ENCODE measurements around the gene CCDC24. TPM values are rescaled to one million over a fixed set of nuclear protein-coding genes. Genes with fewer than 3 reads are reported as not detected.

The CCDC24 gene
- polyA plus RNA-seq, 3 donors, result 1.8 to 5.9 (median 3.7) TPM

DNA sequence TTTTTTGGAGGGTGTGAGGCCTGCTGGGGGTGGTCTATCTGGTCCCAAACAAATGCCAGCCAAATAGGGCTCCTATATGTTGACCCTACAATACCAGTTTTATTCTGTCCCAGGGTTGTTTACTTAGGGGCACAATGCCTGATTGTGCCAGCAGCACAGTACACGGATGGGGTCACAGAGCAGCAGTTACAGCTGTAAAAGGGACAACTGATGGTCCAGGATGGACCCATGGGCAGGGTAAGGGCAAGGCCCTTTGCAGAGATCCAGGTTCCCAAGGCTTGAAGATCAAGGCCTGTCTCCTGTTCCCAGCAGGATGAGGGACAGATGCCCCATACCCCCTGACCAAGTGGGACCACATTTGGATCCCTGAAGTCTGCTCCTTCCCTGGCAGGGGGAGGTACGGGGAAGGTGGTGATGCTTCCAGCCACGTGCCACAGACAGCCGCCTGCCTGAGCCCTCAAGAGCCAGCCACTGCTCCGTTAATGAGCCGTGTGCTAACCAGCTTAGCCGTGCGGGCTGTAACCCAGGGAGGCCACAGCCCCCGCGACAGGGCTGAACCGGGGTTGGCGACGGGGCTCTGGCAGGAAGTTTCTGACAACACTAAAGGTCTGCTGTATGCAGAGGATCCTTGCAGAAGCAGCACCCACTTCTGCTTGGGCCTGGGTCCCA lies 21.7 kb downstream of the CCDC24 start:
- WGBS, 3 donors, result 56 to 72% (median 62%) methylated on average over 13 of the region's 13 CpGs
- no peak overlapping the region for H3K27ac ChIP-seq (ENCODE audit: low read depth, low read length)

DNA sequence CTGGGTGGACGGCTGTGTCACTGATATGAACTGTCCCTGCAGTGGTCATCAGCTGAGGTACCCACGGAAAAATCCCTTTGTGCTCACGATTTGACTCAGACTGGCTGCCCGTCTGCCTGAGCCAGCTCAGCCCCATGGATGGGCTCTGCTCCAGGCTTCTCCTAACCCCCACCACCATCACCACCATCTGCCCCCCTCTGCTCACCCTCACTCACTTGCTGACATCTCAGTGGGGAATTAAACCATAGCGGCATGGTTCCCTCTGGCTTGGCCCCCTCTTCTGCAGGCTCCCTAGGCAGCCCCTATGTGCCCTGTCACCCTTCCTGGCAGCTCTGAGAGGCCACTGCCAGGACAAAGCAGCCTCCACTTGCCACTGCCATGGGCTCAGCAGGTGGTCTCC lies 22.6 kb downstream of the CCDC24 start:
- 77 to 93% (median 80%) methylated on average over 5 of the region's 5 CpGs for WGBS, 3 donors
- H3K27ac ChIP-seq (ENCODE audit: low read depth, low read length), result no peak overlapping the region

DNA sequence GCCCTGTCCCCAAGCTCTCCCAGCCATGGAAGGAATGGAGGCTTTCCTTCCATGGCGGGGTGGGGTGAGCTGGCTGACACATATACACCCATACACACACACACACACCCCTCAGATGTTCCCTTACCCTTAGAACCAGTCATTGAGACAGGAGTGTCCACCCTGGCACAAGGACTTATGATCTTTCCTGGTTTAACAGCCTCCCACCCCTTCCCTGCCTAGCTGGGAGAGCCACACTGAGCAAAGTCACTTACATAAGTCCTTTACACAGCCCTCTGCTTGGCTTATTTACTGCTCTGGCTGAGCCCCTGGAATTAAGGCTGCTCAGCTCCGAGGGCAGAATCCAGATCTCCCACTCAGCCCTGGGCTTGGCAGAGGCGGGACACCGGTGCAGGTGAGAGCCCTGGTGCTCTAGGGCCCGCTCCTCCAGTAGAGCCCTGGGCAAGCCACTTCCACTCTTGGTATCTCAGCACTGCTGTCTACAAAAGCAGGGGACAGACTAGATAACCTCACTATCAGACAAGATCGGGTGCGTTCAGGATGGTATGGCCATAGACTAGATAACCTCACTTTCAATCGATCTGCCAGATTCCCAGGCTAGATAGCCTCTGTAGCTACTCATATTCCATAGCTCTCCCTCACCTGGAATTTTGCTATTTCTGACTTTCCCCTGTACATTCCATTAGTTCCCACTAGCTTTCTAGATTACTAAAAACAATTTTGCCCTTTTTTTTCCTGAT lies 23.1 kb downstream of the CCDC24 start:
- no peak overlapping the region for H3K27ac ChIP-seq (ENCODE audit: low read depth, low read length)
- 68 to 84% (median 84%) methylated on average over 8 of the region's 8 CpGs for WGBS, 3 donors

DNA sequence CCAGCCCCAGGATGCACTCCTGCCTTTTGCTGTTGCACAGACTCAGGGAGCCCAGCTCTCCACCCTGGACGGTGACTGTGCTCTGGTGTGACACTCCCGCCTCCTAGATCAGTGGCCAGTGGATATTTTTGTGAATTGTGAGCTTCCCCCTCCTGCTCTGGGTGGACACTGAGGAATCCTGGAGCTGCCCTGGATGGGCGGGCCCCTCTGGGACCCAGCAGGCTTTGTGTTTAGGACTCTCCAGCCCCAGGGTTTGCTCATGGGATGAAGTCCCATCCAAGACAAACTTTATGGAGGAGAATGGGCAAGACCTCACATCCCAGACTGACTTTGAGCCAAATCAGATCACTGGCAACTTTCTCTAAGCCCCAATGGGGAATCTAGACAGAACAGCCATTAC lies 23.8 kb downstream of the CCDC24 start:
- WGBS, 3 donors, result 51 to 76% (median 71%) methylated on average over 3 of the region's 3 CpGs
- no peak overlapping the region for H3K27ac ChIP-seq (ENCODE audit: low read depth, low read length)

DNA sequence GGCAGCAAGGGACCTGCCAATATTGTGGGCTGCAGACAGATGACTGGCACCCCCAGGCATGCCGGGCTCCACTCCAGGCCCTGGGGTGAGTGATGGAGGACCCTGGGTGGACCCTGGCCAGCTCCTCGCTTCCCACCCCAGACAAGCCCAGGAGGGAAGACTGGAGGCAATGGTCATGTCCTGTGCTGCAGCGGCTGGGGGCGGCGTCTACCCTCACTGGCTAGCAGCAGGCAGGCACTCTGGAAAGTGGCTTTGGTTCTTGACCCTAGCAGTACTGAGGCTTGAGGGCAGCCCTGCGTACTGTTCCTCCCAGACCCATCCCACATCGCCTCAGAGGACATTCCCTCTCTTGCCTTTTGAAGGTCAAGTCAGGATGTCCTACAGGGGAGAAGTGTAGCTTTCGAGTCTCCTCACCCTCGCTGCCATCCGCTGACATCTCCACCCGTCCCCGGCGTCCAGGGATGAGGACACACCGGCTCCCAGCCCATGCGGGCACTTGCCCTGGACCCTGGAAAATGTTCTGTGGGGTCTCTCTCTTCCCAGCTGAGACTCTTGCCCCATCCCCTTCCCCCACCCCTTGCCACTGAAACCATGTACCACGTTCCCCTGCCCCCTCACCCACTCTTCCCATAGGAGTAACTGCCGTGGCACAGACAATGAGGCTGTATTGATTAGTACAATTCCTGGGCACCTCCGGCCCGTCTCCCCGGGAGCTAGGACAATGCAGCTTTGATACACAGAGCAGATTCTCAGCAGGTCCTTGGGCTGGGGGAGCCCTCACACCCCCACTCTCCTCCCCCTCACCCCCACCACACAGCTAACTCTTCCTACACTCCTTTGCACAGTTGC lies 24.9 kb downstream of the CCDC24 start:
- WGBS, 3 donors, result 88 to 89% (median 88%) methylated on average over 20 of the region's 20 CpGs

DNA sequence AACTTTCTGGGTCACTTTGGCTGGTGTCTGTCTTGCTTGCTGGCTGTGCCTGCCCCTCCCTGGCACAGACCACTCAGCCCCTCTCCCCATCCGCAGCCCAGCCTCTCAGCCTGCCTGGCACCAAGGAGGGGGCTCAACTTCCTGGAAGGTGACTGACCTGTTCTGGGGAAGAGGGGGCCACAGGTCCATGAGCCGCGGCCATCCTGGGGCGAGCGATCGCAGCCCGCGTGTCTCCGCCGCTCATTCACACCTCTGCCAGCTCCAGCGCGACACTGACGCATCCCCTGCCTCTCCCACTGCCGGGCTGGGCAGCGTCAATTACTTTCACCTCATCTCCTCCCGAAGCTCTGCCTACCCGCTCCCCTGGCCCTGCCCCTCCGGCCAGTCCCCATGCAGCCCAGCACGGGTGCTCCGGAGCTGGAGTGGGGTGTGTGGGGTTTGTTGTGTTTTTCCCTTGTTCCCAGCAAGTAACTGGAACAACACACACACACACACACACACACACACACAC lies 25.5 kb downstream of the CCDC24 start:
- 83 to 88% (median 84%) methylated on average over 20 of the region's 20 CpGs for WGBS, 3 donors
- no peak overlapping the region for H3K27ac ChIP-seq (ENCODE audit: low read depth, low read length)

More for the DNA sequence above, 24.9 kb downstream of the CCDC24 start:
- no peak overlapping the region for H3K27ac ChIP-seq (ENCODE audit: low read depth, low read length)

DNA sequence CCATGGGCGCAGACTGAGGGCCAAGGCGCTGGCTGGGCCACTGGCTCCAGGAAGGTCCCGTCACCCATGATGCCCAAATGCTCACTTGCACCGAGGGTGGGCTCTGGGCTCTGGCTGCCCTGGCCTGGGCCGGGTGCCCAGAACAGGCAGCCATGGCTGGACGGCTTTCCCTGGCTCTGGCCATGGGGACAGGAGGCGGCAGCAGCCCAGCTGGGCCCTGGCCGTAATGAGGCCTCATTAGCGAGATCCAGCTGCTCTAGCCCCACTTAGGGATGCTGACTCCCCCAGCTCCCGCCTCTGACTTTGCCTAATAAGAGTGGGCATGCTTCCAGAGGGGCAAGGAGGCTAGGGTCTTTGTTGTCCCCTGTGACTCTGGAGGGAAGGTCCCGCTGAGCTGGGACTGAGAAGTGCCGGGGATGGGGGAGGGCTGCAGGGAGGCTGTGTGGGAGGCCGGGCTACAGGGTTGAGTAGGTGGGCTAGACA lies 28.1 kb downstream of the CCDC24 start:
- H3K27ac ChIP-seq (ENCODE audit: low read depth, low read length), result no peak overlapping the region
- WGBS, 3 donors, result 87 to 92% (median 91%) methylated on average over 13 of the region's 13 CpGs

DNA sequence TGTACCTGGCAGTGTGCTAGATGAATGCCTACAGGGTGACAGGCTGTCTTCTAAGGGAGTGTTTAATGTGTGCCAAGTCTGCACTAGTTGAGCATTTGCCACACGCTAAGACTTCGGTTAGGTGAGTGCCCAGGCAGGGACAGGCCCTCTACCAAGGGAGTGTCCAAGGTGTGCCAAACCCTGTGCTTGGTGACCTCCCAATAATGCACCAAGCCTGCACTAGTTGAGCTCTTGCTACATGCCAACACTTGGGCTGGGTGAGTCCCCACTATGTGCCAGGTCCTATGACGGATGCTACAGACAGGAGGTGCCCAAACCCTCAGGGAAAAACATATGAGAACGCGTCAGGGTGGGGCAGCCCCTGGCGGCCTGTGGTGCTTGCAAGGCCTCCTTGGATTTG lies 29.1 kb downstream of the CCDC24 start:
- 78 to 87% (median 80%) methylated on average over 6 of the region's 6 CpGs for WGBS, 3 donors
- H3K27ac ChIP-seq (ENCODE audit: low read depth, low read length), result no peak overlapping the region

DNA sequence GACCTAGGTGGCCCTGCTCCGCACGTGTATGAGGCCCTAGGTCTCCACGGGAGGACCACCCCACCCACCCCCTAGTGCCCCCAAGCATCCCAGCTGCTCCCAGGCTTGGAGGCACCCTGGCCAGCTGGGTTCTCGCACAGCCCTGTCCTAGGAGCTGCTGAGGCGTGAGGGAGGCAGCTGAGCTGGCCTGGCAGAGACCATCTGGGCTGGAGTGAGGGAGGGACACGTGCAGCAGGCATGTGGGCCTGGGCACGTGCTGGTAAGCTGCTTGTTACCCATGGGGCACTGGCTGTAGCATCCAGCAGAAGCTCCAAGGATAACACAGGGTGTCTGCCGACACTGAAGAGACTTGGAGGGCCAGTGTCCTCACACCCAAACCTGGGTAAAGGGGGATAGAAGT lies 29.8 kb downstream of the CCDC24 start:
- H3K27ac ChIP-seq (ENCODE audit: low read depth, low read length), result no peak overlapping the region
- WGBS, 3 donors, result 88 to 91% (median 90%) methylated on average over 8 of the region's 8 CpGs

DNA sequence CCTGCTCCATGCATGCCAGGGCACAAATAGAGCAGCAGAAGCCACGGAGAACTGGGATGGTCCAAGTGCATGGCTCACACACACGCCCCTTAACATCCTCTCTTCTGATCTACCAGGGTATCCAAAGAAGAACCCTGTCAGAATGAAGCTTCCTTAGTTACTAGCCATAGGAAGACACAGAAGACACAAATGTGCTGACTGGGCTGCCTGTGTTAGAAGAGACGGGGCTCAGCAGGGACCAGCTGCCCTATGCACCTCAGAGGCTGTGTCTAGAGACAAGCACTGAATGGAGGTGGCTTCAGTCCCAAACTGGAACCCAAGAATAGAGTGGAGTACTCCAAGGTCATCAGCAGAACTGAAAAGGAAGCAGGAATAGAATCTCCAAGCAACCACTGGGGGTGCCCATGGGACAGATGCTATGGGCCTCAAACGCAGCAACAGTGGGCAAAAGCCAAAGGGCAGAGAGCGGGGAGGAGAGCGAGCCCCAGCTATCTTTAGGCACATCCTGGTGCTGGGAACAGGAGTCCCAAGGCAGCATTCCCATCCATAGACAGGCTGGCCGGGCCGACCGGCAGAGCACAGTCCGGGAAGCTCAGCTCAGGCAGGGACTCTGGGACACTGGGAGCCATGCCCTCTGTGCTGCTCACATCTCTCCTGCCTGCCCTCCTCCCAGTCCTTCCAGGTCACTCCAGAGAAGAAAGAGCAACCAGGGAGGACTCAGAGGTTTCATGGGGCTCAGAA lies 30.4 kb downstream of the CCDC24 start:
- H3K27ac ChIP-seq (ENCODE audit: low read depth, low read length), result no peak overlapping the region
- WGBS, 3 donors, result 84 to 92% (median 84%) methylated on average over 10 of the region's 10 CpGs

DNA sequence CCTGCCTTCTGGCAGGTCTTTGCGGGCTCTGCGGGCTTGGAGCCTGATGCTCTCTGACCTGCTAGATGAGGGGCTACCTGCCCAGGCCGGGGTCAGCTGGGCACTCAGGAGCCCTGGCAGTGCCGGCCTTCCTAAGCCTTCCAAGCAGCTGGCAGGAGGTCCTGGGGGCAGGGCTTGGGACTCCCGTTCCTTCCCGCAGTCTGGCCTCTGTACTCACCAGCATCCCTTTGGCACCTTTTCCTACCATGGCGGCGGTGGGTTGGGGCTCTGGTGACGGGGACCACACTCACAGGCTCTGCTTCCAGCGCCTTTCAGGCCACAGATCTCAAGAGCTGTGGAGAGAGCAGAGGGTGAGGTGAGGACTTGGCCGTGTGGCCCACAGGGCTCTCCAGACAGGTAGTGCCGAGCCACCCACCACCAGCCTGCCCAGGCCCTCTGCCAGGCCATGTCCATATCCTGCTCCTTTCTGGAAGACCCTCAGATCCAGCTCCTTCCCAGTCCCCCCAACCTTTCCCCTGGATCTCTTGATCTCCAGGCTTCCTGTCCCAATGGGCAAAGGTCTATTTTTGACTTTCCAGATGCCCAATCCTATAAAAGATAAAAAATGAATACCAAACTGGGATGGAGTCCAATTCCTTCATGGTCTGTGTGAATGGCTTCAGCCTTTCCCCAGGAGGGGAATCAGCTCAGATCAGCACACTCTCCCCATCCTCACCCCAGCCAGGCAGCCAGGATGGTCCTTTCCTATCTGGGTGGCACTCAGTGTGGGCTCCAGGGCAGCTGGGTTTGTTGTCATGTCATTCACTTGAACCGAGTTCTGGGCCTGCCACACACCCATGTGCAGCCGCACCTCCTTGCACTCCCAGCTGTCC lies 32.9 kb downstream of the CCDC24 start:
- 89 to 91% (median 90%) methylated on average over 14 of the region's 14 CpGs for WGBS, 3 donors

DNA sequence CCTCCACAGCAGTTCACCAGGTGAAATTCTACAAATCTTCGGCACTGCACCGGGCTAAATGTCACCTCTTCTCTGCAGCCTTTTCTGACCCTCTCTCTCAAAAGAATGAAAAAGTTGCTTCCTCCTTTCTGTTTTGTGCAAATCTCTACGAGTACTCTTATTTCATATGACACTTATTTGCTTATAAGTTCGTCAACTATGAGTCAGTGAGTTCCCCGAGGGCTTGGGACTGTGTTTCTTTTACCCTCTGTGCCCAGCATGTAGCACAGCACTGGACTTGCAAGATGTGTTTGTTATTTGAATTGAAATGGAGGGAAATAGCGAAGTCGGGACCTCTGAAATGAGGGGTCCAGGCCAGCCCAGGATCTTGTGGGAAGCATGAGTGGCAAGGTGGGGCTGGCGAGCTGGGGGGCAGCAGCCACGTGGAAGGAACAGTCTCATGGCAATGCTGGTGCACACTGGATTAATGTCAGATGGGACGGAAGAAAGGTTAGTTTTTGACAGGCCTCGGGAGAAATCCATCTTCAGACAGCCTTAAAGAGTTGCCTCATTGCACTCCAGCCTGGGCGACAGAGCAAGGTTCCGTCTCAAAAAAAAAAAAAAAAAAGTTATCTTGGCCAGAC lies 33.6 kb downstream of the CCDC24 start:
- 83 to 89% (median 85%) methylated on average over 12 to 13 of the region's 13 CpGs for WGBS, 3 donors
- no peak overlapping the region for H3K27ac ChIP-seq (ENCODE audit: low read depth, low read length)

More for the DNA sequence above, 32.9 kb downstream of the CCDC24 start:
- H3K27ac ChIP-seq (ENCODE audit: low read depth, low read length), result no peak overlapping the region

DNA sequence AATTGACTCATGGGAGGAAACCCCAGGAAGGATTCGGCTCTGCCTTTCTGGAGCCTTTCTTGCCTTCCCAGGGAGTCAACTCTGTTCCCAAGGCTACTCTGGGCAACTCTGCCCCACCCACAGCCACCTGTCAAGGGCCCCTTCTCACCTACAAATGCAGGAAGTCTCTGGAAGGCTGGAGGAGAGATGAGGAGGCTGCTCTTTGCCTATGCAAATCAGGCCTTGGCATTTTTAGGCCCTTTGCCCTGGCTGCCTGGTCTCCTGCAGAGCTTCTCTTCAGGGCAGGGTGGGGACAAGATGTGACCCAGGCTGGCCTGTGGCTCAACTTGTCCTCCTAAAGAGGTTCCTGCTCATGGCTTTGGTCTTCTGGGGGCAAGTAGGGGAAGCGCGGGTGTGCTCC lies 34.4 kb downstream of the CCDC24 start:
- WGBS, 3 donors, result 70 to 92% (median 86%) methylated on average over 3 of the region's 3 CpGs
- H3K27ac ChIP-seq (ENCODE audit: low read depth, low read length), result no peak overlapping the region

DNA sequence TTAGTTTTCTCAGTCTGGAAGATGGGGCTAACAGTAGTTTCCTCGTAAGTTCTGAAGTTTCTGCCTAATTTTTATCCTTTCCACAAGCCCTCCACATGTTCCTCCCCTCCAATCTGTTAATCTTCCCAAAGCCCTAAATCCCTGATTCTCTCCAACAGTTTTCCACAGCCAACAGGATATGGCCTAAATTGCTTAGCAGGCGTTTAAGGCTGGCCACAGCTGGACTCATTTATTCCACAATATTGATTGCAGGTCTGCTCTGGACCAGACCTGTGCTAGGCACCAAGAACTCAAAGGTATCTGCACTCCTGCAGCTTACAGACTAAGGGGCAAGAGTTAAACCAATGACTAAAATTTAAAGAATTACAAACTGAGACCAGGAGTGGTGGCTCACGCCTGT lies 35.9 kb downstream of the CCDC24 start:
- no peak overlapping the region for H3K27ac ChIP-seq (ENCODE audit: low read depth, low read length)
- 88 to 97% (median 92%) methylated on average over 3 of the region's 3 CpGs for WGBS, 3 donors

DNA sequence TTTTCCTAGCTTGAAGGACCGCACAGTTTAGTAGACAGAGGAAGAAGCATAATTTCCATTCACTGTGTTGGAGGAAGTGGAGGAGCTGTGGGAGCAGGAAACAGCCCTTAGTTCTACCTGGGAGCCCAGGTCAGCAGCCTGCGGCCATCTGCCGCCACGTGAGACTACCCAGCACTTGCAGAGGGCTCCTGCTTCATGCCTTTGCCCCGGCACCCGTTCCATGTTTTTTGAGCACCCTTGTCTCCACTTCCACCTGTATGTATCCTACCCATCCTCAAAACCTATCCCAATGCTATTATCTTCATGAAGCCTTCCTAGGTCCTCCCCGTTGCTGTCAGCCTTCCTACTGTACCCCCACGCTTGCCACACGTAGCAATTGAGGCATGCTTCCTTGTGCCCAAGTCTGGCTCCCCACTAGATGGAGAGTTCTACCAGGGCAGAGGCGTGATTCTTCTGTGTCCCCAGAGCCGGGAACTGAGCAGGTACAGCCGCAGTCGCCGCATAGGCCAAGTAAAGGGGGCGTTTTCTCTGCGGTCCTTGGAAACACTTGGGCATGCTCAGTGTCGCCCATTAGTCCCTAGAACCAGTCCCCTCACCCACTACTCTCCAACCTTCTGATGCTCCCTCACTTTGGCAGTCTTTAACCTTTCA lies 38.0 kb downstream of the CCDC24 start:
- WGBS, 3 donors, result 21 to 27% (median 24%) methylated on average over 17 of the region's 17 CpGs
- H3K27ac ChIP-seq (ENCODE audit: low read depth, low read length), result no peak overlapping the region

DNA sequence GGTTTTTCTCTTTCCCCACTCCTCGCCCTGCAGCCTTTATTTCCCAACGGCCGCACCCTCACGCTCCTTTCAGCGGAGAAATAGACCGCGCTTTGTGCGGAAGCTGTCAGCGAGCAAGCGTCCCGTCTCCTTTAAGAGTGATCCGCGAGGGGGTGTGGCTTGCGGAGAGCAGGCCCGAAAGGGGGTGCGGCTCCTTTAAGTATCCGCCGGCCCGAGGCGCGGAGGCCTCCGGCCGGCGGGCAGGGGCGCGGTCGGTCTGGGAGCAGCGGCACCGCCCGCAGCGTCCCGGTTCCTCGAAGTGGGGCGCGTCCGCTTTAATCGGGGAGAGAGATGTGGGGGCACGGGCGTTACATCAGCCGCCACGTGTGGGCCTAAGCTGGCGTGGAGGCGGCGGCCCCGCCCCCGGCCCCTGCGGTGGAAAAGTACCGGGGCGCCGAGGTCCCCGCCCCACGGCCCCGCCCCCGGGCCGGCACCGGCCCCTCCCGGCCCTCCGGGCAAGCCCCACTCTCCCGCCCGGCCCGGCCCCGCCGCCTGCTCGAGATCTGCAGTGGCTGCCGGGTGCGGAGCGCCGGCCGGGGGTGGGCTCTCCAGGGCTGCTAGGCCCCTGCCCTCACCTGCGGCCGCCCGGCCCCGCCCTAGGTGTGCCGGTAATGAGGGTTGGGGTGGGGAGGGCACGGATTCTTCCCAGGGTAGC lies 38.7 kb downstream of the CCDC24 start:
- no peak overlapping the region for H3K27ac ChIP-seq (ENCODE audit: low read depth, low read length)
- WGBS, 3 donors, result 0 to 1% (median 1%) methylated on average over 53 to 75 of the region's 75 CpGs
